DLD1 (cell line): ENCODE data around the gene HAUS3.
"Not testable (repeated sequence)": the region's sequence is repeated elsewhere in the genome, so short reads cannot be mapped to it uniquely, and the experiment has no call there.

Experiments used
- in situ Hi-C: cut with HindIII; loops from 2 replicates; pipeline ENCODE4 v1.10.0; 2017; ENCODE audit warnings: low sequenced_read_pairs

Gene HAUS3

GRCh38 chr4:2276581-2277325, 34.8 kb upstream of the HAUS3 start:
- in situ Hi-C loops = no loop called here

GRCh38 chr4:2275546-2276251, 33.8 kb upstream of the HAUS3 start:
- in situ Hi-C loops = no loop called here

GRCh38 chr4:2275044-2275397, 33.1 kb upstream of the HAUS3 start:
- in situ Hi-C loops = not testable (repeated sequence)

GRCh38 chr4:2274320-2275043, 32.6 kb upstream of the HAUS3 start:
- in situ Hi-C loops = no loop called here

- in situ Hi-C loops = no loop called here
These were observed 31.9 kb upstream of the HAUS3 start for GRCh38 chr4:2273657-2274319.

- in situ Hi-C loops = no loop called here
These were observed 31.3 kb upstream of the HAUS3 start for GRCh38 chr4:2273221-2273620.

GRCh38 chr4:2272828-2273120, 30.9 kb upstream of the HAUS3 start:
- in situ Hi-C loops = no loop called here

- in situ Hi-C loops = no loop called here
These were observed 30.3 kb upstream of the HAUS3 start for GRCh38 chr4:2272026-2272827.

- in situ Hi-C loops = no loop called here
These were observed 29.5 kb upstream of the HAUS3 start for GRCh38 chr4:2271279-2272025.

- in situ Hi-C loops = no loop called here
These were observed 28.6 kb upstream of the HAUS3 start for GRCh38 chr4:2270341-2271165.

- in situ Hi-C loops = no loop called here
These were observed 27.8 kb upstream of the HAUS3 start for GRCh38 chr4:2269618-2270163.

- in situ Hi-C loops = no loop called here
These were observed 27.2 kb upstream of the HAUS3 start for GRCh38 chr4:2269206-2269531.

GRCh38 chr4:2268357-2269205, 26.7 kb upstream of the HAUS3 start:
- in situ Hi-C loops = no loop called here

- in situ Hi-C loops = no loop called here
These were observed 25.9 kb upstream of the HAUS3 start for GRCh38 chr4:2267841-2268240.

- in situ Hi-C loops = no loop called here
These were observed 25.4 kb upstream of the HAUS3 start for GRCh38 chr4:2267320-2267811.

- in situ Hi-C loops = no loop called here
These were observed 24.9 kb upstream of the HAUS3 start for GRCh38 chr4:2266821-2267220.

GRCh38 chr4:2266181-2266580, 24.3 kb upstream of the HAUS3 start:
- in situ Hi-C loops = no loop called here
